ENCODE measurements around the gene PGA4.

DNA sequence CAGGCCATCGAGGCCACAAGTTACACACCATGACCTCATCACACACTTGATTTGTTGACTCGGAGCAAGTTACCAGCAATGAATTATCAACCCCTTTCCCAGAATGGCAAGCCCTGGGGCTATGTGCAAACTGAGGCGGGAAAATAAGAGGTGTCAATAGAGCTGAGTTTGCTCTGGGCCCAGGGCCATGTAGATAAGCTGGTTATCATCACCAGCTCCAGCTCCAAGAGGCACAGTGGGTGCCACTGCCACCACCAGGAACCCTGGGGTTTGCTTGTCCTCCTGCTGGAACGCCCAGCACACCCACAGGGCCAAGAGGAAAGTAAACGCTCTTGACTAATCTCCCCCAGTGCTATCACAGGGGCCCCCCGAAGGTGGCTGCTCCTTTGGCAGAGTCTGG, 47.9 kb upstream of the PGA4 start:
- TF ChIP-seq, protein P1, sequence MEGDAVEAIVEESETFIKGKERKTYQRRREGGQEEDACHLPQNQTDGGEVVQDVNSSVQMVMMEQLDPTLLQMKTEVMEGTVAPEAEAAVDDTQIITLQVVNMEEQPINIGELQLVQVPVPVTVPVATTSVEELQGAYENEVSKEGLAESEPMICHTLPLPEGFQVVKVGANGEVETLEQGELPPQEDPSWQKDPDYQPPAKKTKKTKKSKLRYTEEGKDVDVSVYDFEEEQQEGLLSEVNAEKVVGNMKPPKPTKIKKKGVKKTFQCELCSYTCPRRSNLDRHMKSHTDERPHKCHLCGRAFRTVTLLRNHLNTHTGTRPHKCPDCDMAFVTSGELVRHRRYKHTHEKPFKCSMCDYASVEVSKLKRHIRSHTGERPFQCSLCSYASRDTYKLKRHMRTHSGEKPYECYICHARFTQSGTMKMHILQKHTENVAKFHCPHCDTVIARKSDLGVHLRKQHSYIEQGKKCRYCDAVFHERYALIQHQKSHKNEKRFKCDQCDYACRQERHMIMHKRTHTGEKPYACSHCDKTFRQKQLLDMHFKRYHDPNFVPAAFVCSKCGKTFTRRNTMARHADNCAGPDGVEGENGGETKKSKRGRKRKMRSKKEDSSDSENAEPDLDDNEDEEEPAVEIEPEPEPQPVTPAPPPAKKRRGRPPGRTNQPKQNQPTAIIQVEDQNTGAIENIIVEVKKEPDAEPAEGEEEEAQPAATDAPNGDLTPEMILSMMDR (IDR thresholded peaks at IDR 0.05): no peak
- no peak for TF ChIP-seq POLR2A (IDR thresholded peaks at IDR 0.05)
